Endodermal cell (in vitro differentiated cells): ENCODE data around the gene GFPT2. TPM values are rescaled to one million over a fixed set of nuclear protein-coding genes. Genes with fewer than 3 reads are reported as not detected.

Experiments
- DNase-seq: peaks from one replicate; pipeline ENCODE4 v3.0.0-alpha.2; 2017
- H3K27ac ChIP-seq: 2 replicates; pipeline ENCODE4 v1.5.1; 2013; ENCODE audit warnings: mild to moderate bottlenecking, low read depth, low read length, moderate library complexity
- H3K27me3 ChIP-seq: 2 replicates; pipeline ENCODE4 v1.6.1; 2013; ENCODE audit warnings: mild to moderate bottlenecking, low read length, moderate library complexity; ENCODE audit not compliant: insufficient read depth, control insufficient read depth, poor library complexity, severe bottlenecking
- H3K36me3 ChIP-seq: 2 replicates; pipeline ENCODE4 v1.7.0; 2013; ENCODE audit warnings: mild to moderate bottlenecking, low read length, moderate library complexity; ENCODE audit not compliant: control insufficient read depth, insufficient read depth
- H3K4me1 ChIP-seq: one replicate; pipeline ENCODE4 v1.7.0; 2013; ENCODE audit warnings: low read length; ENCODE audit not compliant: control insufficient read depth, insufficient read depth
- H3K4me3 ChIP-seq: 2 replicates; pipeline ENCODE4 v1.5.1; 2013; ENCODE audit warnings: mild to moderate bottlenecking, low read length, moderate library complexity
- H3K9ac ChIP-seq: 2 replicates; pipeline ENCODE4 v1.6.1; 2013; ENCODE audit warnings: mild to moderate bottlenecking, low read length, moderate library complexity; ENCODE audit not compliant: poor library complexity, severe bottlenecking; ENCODE audit errors: extremely low read depth
- H3K9me3 ChIP-seq: 2 replicates; pipeline ENCODE4 v1.6.1; 2013; ENCODE audit warnings: mild to moderate bottlenecking, low read length, moderate library complexity; ENCODE audit not compliant: control insufficient read depth
- H3K27ac Mint-ChIP-seq: 2 replicates; pipeline ENCODE4 v1.8.0; 2020; ENCODE audit warnings: mixed read lengths
- H3K27me3 Mint-ChIP-seq: 2 replicates; pipeline ENCODE4 v1.8.0; 2021; ENCODE audit warnings: mild to moderate bottlenecking, mixed read lengths; ENCODE audit not compliant: insufficient read depth
- H3K36me3 Mint-ChIP-seq: 2 replicates; pipeline ENCODE4 v1.8.0; 2020; ENCODE audit warnings: low read depth, mixed read lengths
- H3K4me1 Mint-ChIP-seq: 2 replicates; pipeline ENCODE4 v1.8.0; 2020; ENCODE audit warnings: mixed read lengths
- H3K4me3 Mint-ChIP-seq: 2 replicates; pipeline ENCODE4 v1.8.0; 2020; ENCODE audit warnings: mild to moderate bottlenecking, moderate library complexity, mixed read lengths
- H3K9me3 Mint-ChIP-seq: 2 replicates; pipeline ENCODE4 v1.8.0; 2020; ENCODE audit warnings: mild to moderate bottlenecking, mixed read lengths
- WGBS, 2 experiments: methylation state at CpG; one replicate each; pipeline versions ENCODE4 v1.1.5 to v1.1.7; 2013; ENCODE audit warnings: missing lambda C conversion rate in 2 of 2, mixed read lengths in 1 of 2; ENCODE audit not compliant: insufficient coverage in 1 of 2, insufficient read length in 1 of 2; 5-methylcytosine and 5-hydroxymethylcytosine counted together
- total RNA-seq, 2 donors: library from RNA; stranded (reverse); fragmentation: NEBNext Ultra II Directional in 1 of 2; extraction: Animal tissue kit (Norgen Biotek cat#: 25700) in 1 of 2; gene quantifications; 2 replicates in 1 of 2; 3 replicates in 1 of 2; pipeline ENCODE4 v1.2.1, GENCODE V29; 2021
- TF ChIP-seq, protein P1 (sequence below): fragments of 200-600 bp; sonication (generic); conservative IDR thresholded peaks from 2 replicates; pipeline ENCODE4 v1.5.0; 2021; ENCODE audit warnings: antibody characterized with exemption, mild to moderate bottlenecking

Gene GFPT2
- total RNA-seq, 2 donors from 2014 or later, result 19.5 to 37.3 TPM

DNA sequence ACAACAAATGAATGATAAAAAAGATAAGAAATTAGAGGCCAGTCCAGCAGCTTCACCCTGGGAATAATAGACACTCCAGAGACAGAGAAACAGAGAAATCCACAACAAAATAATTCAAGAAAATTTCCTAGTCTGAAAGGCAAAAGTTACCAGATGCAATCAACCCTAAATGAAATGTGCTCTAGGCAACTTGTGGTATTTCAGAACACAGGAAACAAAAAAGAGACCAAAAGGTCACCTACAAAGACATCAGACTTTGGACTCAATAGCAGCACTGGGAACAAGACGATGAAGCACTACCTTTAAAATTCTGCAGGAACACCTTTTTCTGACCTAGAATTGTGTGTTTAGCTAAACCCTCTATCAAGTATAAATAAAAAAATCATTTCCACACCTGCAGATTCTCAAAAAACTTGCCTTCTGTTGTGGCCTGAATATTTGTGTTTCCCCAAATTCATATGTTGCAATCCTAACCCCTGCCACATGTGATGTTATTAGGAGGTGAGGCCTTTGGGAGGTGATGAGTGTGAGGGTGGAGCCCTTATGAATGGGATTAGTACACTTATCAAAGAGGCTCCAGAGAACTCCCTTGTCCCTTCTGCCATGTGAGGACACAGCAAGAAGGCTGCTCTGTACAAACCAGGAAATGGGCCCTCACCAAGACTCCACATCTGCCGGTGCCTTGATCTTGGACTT lies 55.4 kb downstream of the GFPT2 start:
- H3K4me3 Mint-ChIP-seq, result no peak overlapping the region
- WGBS, 2 experiments, result 88% methylated on average over 2 of the region's 2 CpGs; no CpG with 5 or more reads in 1 of the 2 experiments
- Histone ChIP-seq H3K9me3 (no peaks in the 10 kb centered on the region), H3K27me3 (no peaks in the 10 kb centered on the region), H3K9ac (no peak overlapping the region), H3K4me3 (no peak overlapping the region), H3K36me3 (peaks cover 28% of the 10 kb centered on the region), H3K4me1 (no peaks in the 10 kb centered on the region), H3K27ac (no peak overlapping the region)
- H3K27me3 Mint-ChIP-seq, result no peaks in the 10 kb centered on the region
- H3K27ac Mint-ChIP-seq, result peak overlapping the region; percentile 21
- H3K36me3 Mint-ChIP-seq, result peaks cover 39% of the 10 kb centered on the region
- H3K9me3 Mint-ChIP-seq, result no peaks in the 10 kb centered on the region
- H3K4me1 Mint-ChIP-seq, result peaks cover 7% of the 10 kb centered on the region
- no peak for DNase-seq
- TF ChIP-seq, protein P1, sequence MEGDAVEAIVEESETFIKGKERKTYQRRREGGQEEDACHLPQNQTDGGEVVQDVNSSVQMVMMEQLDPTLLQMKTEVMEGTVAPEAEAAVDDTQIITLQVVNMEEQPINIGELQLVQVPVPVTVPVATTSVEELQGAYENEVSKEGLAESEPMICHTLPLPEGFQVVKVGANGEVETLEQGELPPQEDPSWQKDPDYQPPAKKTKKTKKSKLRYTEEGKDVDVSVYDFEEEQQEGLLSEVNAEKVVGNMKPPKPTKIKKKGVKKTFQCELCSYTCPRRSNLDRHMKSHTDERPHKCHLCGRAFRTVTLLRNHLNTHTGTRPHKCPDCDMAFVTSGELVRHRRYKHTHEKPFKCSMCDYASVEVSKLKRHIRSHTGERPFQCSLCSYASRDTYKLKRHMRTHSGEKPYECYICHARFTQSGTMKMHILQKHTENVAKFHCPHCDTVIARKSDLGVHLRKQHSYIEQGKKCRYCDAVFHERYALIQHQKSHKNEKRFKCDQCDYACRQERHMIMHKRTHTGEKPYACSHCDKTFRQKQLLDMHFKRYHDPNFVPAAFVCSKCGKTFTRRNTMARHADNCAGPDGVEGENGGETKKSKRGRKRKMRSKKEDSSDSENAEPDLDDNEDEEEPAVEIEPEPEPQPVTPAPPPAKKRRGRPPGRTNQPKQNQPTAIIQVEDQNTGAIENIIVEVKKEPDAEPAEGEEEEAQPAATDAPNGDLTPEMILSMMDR, result no peak

DNA sequence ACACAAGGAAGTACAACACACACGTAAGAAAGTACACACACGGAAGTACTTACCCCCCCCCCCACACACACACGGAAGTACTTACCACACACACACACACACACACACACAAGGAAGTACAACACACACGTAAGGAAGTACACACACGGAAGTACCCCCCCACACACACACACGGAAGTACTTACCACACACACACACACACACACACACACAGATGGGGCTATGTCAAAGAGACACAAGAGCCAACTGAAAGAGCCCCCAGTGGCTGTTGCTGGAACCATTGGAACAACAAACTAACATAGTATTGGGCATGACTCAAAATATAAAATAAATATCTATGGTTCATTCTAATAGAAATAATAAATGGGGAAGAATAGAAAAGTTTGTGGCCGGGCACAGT lies 56.4 kb downstream of the GFPT2 start:
- Histone ChIP-seq H3K4me1 (no peaks in the 10 kb centered on the region), H3K36me3 (peaks cover 23% of the 10 kb centered on the region), H3K9me3 (no peaks in the 10 kb centered on the region), H3K9ac (no peak overlapping the region), H3K27me3 (no peaks in the 10 kb centered on the region), H3K4me3 (no peak overlapping the region), H3K27ac (no peak overlapping the region)
- WGBS, 2 experiments, result 75 to 87% methylated on average over 1 to 7 of the region's 7 CpGs
- peaks cover 7% of the 10 kb centered on the region for H3K4me1 Mint-ChIP-seq
- no peak overlapping the region for H3K27ac Mint-ChIP-seq
- DNase-seq, result no peak
- TF ChIP-seq, protein P1, result no peak
- no peaks in the 10 kb centered on the region for H3K27me3 Mint-ChIP-seq
- peaks cover 33% of the 10 kb centered on the region for H3K36me3 Mint-ChIP-seq
- H3K9me3 Mint-ChIP-seq, result no peaks in the 10 kb centered on the region
- no peak overlapping the region for H3K4me3 Mint-ChIP-seq

DNA sequence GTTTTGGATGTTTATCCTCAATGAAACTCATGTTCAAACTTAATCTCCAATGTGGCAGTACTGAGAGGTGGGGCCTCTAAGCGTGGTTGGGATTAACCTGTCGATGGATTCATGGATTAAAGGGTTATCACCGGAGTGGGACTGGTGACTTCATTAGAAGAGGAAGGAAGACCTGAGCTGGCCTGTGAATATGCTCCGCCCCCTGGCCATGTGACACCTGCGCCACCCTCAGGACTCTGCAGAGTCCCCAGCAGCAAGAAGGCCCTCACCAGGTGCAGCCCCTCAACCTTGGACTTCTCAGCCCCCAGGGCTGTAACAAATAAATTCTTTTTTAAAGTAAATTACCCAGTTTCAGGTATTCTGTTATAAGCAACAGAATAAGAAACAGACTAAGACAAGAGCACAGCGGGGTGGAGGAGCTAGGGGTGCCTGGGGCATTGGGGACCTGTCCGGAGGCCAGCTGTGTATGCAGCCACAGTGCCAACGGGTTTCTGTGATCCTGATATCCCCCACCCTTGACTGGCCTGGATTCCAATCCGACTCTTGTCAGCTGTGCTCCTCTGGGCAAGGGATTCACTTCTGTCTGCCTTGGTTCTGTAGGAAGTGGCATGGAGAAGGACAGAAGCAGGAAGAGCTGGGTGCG lies 58.1 kb downstream of the GFPT2 start:
- Histone ChIP-seq H3K9me3 (no peaks in the 10 kb centered on the region), H3K27ac (no peak overlapping the region), H3K9ac (no peak overlapping the region), H3K4me1 (no peaks in the 10 kb centered on the region), H3K36me3 (peaks cover 8% of the 10 kb centered on the region), H3K27me3 (no peaks in the 10 kb centered on the region), H3K4me3 (no peak overlapping the region)
- TF ChIP-seq, protein P1, result no peak
- no peaks in the 10 kb centered on the region for H3K27me3 Mint-ChIP-seq
- 92 to 94% methylated on average over 6 to 10 of the region's 10 CpGs for WGBS, 2 experiments
- no peak overlapping the region for H3K4me3 Mint-ChIP-seq
- no peak overlapping the region for H3K27ac Mint-ChIP-seq
- peaks cover 24% of the 10 kb centered on the region for H3K36me3 Mint-ChIP-seq
- H3K9me3 Mint-ChIP-seq, result no peaks in the 10 kb centered on the region
- DNase-seq, result no peak
- peaks cover 17% of the 10 kb centered on the region for H3K4me1 Mint-ChIP-seq
